ENCODE results near the gene DACH1. TPM values are rescaled to one million over a fixed set of nuclear protein-coding genes. Genes with fewer than 3 reads are reported as not detected.

Gene DACH1
- total and polyA plus RNA-seq, 2 donors (not counting 3 experiments of a cell fraction or from before 2014, with no cell fraction given), result 8.6 to 28.3 TPM

GRCh38 chr13:71580614-71581013 is 286.4 kb downstream of the DACH1 start:
- DNase-seq (ENCODE audit: low read depth, low spot score) (no peak), FAIRE-seq (no peak)
- Histone ChIP-seq H3K4me2 (ENCODE audit: insufficient read depth, low read length) (no peak overlapping the region), H3K9me1 (replicated peaks; ENCODE audit: control insufficient read depth, extremely low read depth, insufficient read depth, low read length) (no peaks in the 10 kb centered on the region), H3K4me3 (replicated peaks in 1 of 3; ENCODE audit: insufficient read depth in 1 of 3, low read depth in 1 of 3, low read length in 3 of 3) (no peak overlapping the region), H4K20me1 (replicated peaks; ENCODE audit: control insufficient read depth, extremely low read depth, insufficient read depth, low read length) (no peaks in the 10 kb centered on the region), H3K9ac (replicated peaks; ENCODE audit: extremely low read depth, insufficient read depth, low read length) (no peak overlapping the region), H3K27me3 (ENCODE audit: control insufficient read depth in 2 of 2, insufficient read depth in 2 of 2, low read length in 2 of 2) (no peaks in the 10 kb centered on the region), H3K79me2 (ENCODE audit: control insufficient read depth, insufficient read depth, low read length) (no peaks in the 10 kb centered on the region), H2AFZ (ENCODE audit: low read depth, low read length) (no peak overlapping the region), H3K4me1 (ENCODE audit: control insufficient read depth, extremely low read depth, insufficient read depth, low read length) (peaks cover 2% of the 10 kb centered on the region), H3K27ac (ENCODE audit: insufficient read depth, low read depth, low read length) (no peak overlapping the region), H3K9me3 (replicated peaks; ENCODE audit: control insufficient read depth, insufficient read depth, low read length) (no peaks in the 10 kb centered on the region), H3K36me3 (ENCODE audit: control insufficient read depth in 2 of 2, extremely low read depth in 1 of 2, insufficient read depth in 2 of 2, low read length in 2 of 2) (no peaks in the 10 kb centered on the region)
- BruUV-seq (replicated peaks), result no TSS peak
- POLR2A ChIA-PET, result no interaction called here
- TF ChIP-seq JUN (IDR thresholded peaks at IDR 0.05; ENCODE audit: borderline replicate concordance, insufficient read depth, insufficient read length, low read depth) (no peak), POLR2A (IDR thresholded peaks at IDR 0.05; ENCODE audit: low read depth, low read length) (no peak), GATA2 (IDR thresholded peaks at IDR 0.05; ENCODE audit: insufficient read depth, insufficient read length, low read depth, low read length) (no peak), POLR2AphosphoS5 (IDR thresholded peaks at IDR 0.05; ENCODE audit: insufficient read depth, low read depth, low read length) (no peak), EZH2 (IDR thresholded peaks at IDR 0.05; ENCODE audit: borderline replicate concordance, low read depth, low read length, severe bottlenecking) (no peak)
- TF ChIP-seq, protein P1, sequence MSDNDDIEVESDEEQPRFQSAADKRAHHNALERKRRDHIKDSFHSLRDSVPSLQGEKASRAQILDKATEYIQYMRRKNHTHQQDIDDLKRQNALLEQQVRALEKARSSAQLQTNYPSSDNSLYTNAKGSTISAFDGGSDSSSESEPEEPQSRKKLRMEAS (IDR thresholded peaks at IDR 0.05; ENCODE audit: insufficient read depth, insufficient read length), result no peak
- TF ChIP-seq, protein P2, sequence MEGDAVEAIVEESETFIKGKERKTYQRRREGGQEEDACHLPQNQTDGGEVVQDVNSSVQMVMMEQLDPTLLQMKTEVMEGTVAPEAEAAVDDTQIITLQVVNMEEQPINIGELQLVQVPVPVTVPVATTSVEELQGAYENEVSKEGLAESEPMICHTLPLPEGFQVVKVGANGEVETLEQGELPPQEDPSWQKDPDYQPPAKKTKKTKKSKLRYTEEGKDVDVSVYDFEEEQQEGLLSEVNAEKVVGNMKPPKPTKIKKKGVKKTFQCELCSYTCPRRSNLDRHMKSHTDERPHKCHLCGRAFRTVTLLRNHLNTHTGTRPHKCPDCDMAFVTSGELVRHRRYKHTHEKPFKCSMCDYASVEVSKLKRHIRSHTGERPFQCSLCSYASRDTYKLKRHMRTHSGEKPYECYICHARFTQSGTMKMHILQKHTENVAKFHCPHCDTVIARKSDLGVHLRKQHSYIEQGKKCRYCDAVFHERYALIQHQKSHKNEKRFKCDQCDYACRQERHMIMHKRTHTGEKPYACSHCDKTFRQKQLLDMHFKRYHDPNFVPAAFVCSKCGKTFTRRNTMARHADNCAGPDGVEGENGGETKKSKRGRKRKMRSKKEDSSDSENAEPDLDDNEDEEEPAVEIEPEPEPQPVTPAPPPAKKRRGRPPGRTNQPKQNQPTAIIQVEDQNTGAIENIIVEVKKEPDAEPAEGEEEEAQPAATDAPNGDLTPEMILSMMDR (IDR thresholded peaks at IDR 0.05; ENCODE audit: extremely low read depth in 1 of 2, insufficient read depth in 1 of 2, low read depth in 1 of 2, low read length in 2 of 2), result no peak
- CTCF ChIA-PET, result no interaction called here
- intact Hi-C loops (cut with micrococcal nuclease), result no loop called here
- dilution Hi-C loops (cut with MboI; ENCODE audit: extremely low pct_ligation_motif_present, low sequenced_read_pairs), result no loop called here

All from endothelial cell of umbilical vein (primary cell).